K562 (cell line): ENCODE measurements around the gene ARL14. TPM values are rescaled to one million over a fixed set of nuclear protein-coding genes. Genes with fewer than 3 reads are reported as not detected.

ENCODE experiments used
- ATAC-seq: fragments of 200-7000 bp; cut with Tn5 transposase; 3 replicates; pipeline ENCODE4 v1.9.1; 2020; ENCODE audit warnings: moderate library complexity
- BruUV-seq: library from RNA; stranded (reverse); fragments of 400-500 nt; replicated peaks from 2 replicates; lab custom pipeline; 2021; lab: Mats Ljungman, UMichigan
- CTCF ChIA-PET: fragments of 300-600 bp; formaldehyde crosslinking; extraction: SDS; loops from one replicate; lab custom pipeline; 2021; ENCODE audit warnings: low intra/inter-chr PET ratio; lab: Yijun Ruan, JAX
- POLR2A ChIA-PET: fragments of 300-600, 350-650 bp; sonication (Branson Sonifier 250); formaldehyde crosslinking; extraction: SDS; loops from one replicate; lab custom pipeline; 2021; ENCODE audit warnings: antibody characterized with exemption, inconsistent platforms; lab: Yijun Ruan, JAX
- DNase-seq, 4 experiments: peaks; one replicate each; pipeline versions ENCODE4 v3.0.0 to v3.0.0-alpha.2; 2011 to 2018; ENCODE audit warnings: low spot score in 3 of 4, mixed read lengths in 3 of 4; ENCODE audit errors: extremely low read depth in 1 of 4
- FAIRE-seq: peaks from 2 replicates; lab custom pipeline; 2011; peaks lifted over from hg19 to GRCh38; lab: Jason Lieb, UNC
- H2AFZ ChIP-seq: 2 replicates; pipeline ENCODE4 v1.6.0; 2011; ENCODE audit warnings: low read depth, low read length, control low read depth, inconsistent platforms
- H3K27ac ChIP-seq: fragments of 200-600 bp; 3 replicates; pipeline ENCODE4 v1.8.0; 2011; ENCODE audit warnings: low read depth, mild to moderate bottlenecking, control low read depth, inconsistent platforms, low read length, moderate library complexity, mixed read lengths; ENCODE audit errors: extremely low read depth
- H3K27me3 ChIP-seq, 2 experiments: fragments of 300-600 bp in 1 of 2; 2 replicates in 1 of 2; 3 replicates in 1 of 2; pipeline versions ENCODE4 v1.6.0 to v1.8.0; 2011; ENCODE audit warnings: inconsistent platforms in 2 of 2, low read length in 2 of 2, mild to moderate bottlenecking in 1 of 2, mixed read lengths in 1 of 2, moderate library complexity in 1 of 2; ENCODE audit not compliant: control insufficient read depth in 2 of 2, insufficient read depth in 2 of 2
- H3K36me3 ChIP-seq: fragments of 300-600 bp; 3 replicates; pipeline ENCODE4 v1.8.0; 2011; ENCODE audit warnings: mild to moderate bottlenecking, low read length, inconsistent platforms; ENCODE audit not compliant: control insufficient read depth, insufficient read depth
- H3K4me1 ChIP-seq, 2 experiments: fragments of 200-600 bp in 1 of 2; replicated peaks in 1 of 2; 2 replicates in 1 of 2; 3 replicates in 1 of 2; pipeline versions ENCODE4 v1.5.1 to v1.8.0; 2011; ENCODE audit warnings: inconsistent platforms in 2 of 2, low read length in 2 of 2, mild to moderate bottlenecking in 1 of 2, mixed read lengths in 1 of 2, moderate library complexity in 1 of 2; ENCODE audit not compliant: control insufficient read depth in 2 of 2, insufficient read depth in 2 of 2
- H3K4me2 ChIP-seq: 2 replicates; pipeline ENCODE4 v1.6.1; 2011; ENCODE audit warnings: low read length, control low read depth, inconsistent platforms, mixed read lengths; ENCODE audit not compliant: insufficient read depth
- H3K4me3 ChIP-seq: fragments of 200-600 bp; sonication (generic), shearing (Covaris generic); 2 replicates; pipeline ENCODE4 v1.5.1; 2016; ENCODE audit warnings: control low read depth, inconsistent platforms
- H3K79me2 ChIP-seq: fragments of 200-600 bp; 3 replicates; pipeline ENCODE4 v1.8.0; 2011; ENCODE audit warnings: low read length, inconsistent platforms; ENCODE audit not compliant: control insufficient read depth, insufficient read depth
- H3K9ac ChIP-seq, 2 experiments: 2 replicates each; pipeline versions ENCODE4 v1.6.0 to v1.6.1; 2011; ENCODE audit warnings: low read depth in 2 of 2, low read length in 2 of 2, control low read depth in 1 of 2, inconsistent platforms in 1 of 2, mild to moderate bottlenecking in 1 of 2, mixed read lengths in 1 of 2; ENCODE audit not compliant: insufficient read depth in 1 of 2
- H3K9me1 ChIP-seq: one replicate; pipeline ENCODE4 v1.6.0; 2011; ENCODE audit warnings: inconsistent platforms, mild to moderate bottlenecking, low read length, moderate library complexity; ENCODE audit not compliant: control insufficient read depth, insufficient read depth
- H3K9me3 ChIP-seq: replicated peaks from 2 replicates; pipeline ENCODE4 v1.5.1; 2011; ENCODE audit warnings: low read depth, low read length, inconsistent platforms; ENCODE audit not compliant: control insufficient read depth, insufficient read depth
- H4K20me1 ChIP-seq: replicated peaks from 2 replicates; pipeline ENCODE4 v1.6.1; 2011; ENCODE audit warnings: low read length, inconsistent platforms, mixed read lengths; ENCODE audit not compliant: control insufficient read depth, insufficient read depth
- CREB1 ChIP-seq, 2 experiments: sonication (generic) in 1 of 2; formaldehyde crosslinking in 1 of 2; IDR thresholded peaks; 2 replicates each; pipeline versions ENCODE4 v1.6.1 to v1.8.0; 2012 to 2022; ENCODE audit warnings: inconsistent platforms in 1 of 2, mild to moderate bottlenecking in 1 of 2, missing genetic modification reagents in 1 of 2, moderate library complexity in 1 of 2
- ESRRA ChIP-seq: fragments of 450-650 bp; IDR thresholded peaks from 2 replicates; pipeline ENCODE4 v1.6.1; 2014; ENCODE audit warnings: low read depth, mild to moderate bottlenecking, moderate library complexity, borderline replicate concordance
- ETV6 ChIP-seq, 3 experiments: fragments of 150-350 bp in 1 of 3; sonication (generic) in 1 of 3; formaldehyde crosslinking in 1 of 3; IDR thresholded peaks; 2 replicates each; pipeline versions ENCODE4 v1.6.1 to v1.8.0; 2014 to 2022; ENCODE audit warnings: borderline replicate concordance in 2 of 3, low read depth in 2 of 3, antibody characterized with exemption in 1 of 3, low read length in 1 of 3, mild to moderate bottlenecking in 1 of 3, missing genetic modification reagents in 1 of 3
- LCOR ChIP-seq: sonication (generic); formaldehyde crosslinking; IDR thresholded peaks from 2 replicates; pipeline ENCODE4 v1.8.0; 2022; ENCODE audit warnings: mild to moderate bottlenecking, missing genetic modification reagents
- MAZ ChIP-seq, 2 experiments: fragments of 450-650 bp in 1 of 2; sonication (generic) in 1 of 2; formaldehyde crosslinking; IDR thresholded peaks in 1 of 2; conservative IDR thresholded peaks in 1 of 2; 2 replicates each; pipeline versions ENCODE4 v1.4.0 to v1.5.0; 2020; ENCODE audit warnings: mild to moderate bottlenecking in 1 of 2, missing genetic modification reagents in 1 of 2
- MECOM ChIP-seq: fragments of 250-450 bp; sonication (Bioruptor Pico); IDR thresholded peaks from 2 replicates; pipeline ENCODE4 v1.8.0; 2022; ENCODE audit warnings: inconsistent platforms
- NCOA1 ChIP-seq: fragments of 450-650 bp; IDR thresholded peaks from 2 replicates; pipeline ENCODE4 v1.6.1; 2016; ENCODE audit warnings: low read depth
- ZBED1 ChIP-seq: IDR thresholded peaks from 2 replicates; pipeline ENCODE4 v1.6.1; 2014
- ZNF121 ChIP-seq: sonication (generic); formaldehyde crosslinking; conservative IDR thresholded peaks from 2 replicates; pipeline ENCODE4 v1.8.0; 2022; ENCODE audit warnings: missing genetic modification reagents
- WGBS: fragments of 100-300 bp; shearing (Covaris generic); methylation state at CpG from one replicate; pipeline ENCODE4 v1.1.6; 2016; ENCODE audit warnings: low coverage, mixed read lengths; ENCODE audit not compliant: insufficient coverage; ENCODE audit errors: missing lambda C conversion rate; 5-methylcytosine and 5-hydroxymethylcytosine counted together
- in situ Hi-C: fragments of 300-500 bp; cut with MboI; formaldehyde crosslinking; loops from 4 replicates; pipeline ENCODE4 v1.15.0; 2018; ENCODE audit warnings: inconsistent platforms, mixed read lengths
- intact Hi-C: fragments of 100-400 bp; cut with micrococcal nuclease; formaldehyde crosslinking; loops from 2 replicates; pipeline ENCODE4 v1.14.2; 2022
- polyA plus RNA-seq, 8 experiments: library from polyadenylated mRNA; depleted of rRNA in 4 of 8; stranded (reverse) in 5 of 8; unstranded in 3 of 8; fragments of >200 nt; fragmentation: Nextera tagmentation in 2 of 8; fragmentation: Illumina TruSeq in 1 of 8; extraction: Ambion mirVana in 2 of 8; extraction: Trizol in 1 of 8; gene quantifications; 2 replicates each; pipeline versions ENCODE4 v1.2.1 to v1.2.3, GENCODE V29; 2011 to 2014; ENCODE audit warnings: inconsistent platforms in 1 of 8, missing spikeins in 1 of 8
- total RNA-seq, 7 experiments: library from RNA; depleted of rRNA in 6 of 7; stranded (reverse); fragments of >200 nt in 6 of 7; fragmentation: Illumina TruSeq in 2 of 7; extraction: Trizol in 2 of 7; gene quantifications; 2 replicates each; pipeline versions ENCODE4 v1.2.1 to v1.2.3, GENCODE V29; 2011 to 2021; ENCODE audit warnings: low replicate concordance in 1 of 7
- TF ChIP-seq, protein P1 (sequence below): fragments of 250-450 bp; sonication (Bioruptor Pico); IDR thresholded peaks from 2 replicates; pipeline ENCODE4 v1.4.0; 2020

ARL14 gene
- total and polyA plus RNA-seq, 9 of the 15 experiments (the other 6 are each of a cell fraction or from before 2014, with no cell fraction given) = not detected

DNA sequence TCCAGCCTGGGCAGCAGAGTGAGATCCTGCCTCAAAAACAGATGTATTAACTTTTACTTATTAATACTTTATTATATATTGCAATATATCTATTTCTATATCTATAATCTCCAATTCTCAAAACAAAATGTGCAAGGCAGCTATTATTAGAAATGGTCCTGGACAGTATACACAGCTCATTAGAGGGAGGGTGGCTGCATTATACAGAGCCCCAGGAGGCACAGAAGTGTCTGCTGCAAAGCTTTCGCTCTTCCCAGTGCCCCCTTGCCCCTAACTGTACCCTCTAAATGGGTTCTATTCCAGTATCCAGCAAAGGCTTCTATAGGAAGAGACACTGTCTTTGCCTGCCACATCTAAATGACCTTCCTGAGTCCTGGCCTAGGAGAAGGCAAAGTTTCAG, 24.5 kb downstream of the ARL14 start:
- ATAC-seq = no peak

DNA sequence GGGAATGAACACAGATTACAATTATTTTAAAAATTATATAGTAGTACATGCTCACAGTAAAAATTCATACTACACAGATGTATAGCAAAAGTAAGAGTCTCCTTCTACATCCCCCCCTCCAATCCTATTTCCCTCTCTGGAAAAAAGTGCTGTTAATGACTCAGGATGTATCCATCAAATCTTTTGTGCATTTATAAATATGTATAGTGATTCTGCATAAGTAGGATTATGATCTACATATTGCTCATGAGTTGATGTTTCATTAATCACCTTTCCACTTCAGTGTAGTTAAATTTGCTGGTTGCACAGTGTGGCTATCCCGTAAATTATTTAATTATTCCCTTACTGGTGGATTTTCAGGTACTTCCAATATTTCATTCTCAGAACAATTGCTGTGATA, 25.3 kb downstream of the ARL14 start:
- Histone ChIP-seq H3K79me2 (no peaks in the 10 kb centered on the region), H2AFZ (no peak overlapping the region), H3K9me1 (no peaks in the 10 kb centered on the region), H3K4me1 (no peaks in the 10 kb centered on the region), H3K4me3 (no peak overlapping the region), H3K36me3 (no peaks in the 10 kb centered on the region), H3K9ac (no peak overlapping the region), H3K4me2 (no peak overlapping the region), H3K9me3 (no peaks in the 10 kb centered on the region), H4K20me1 (no peaks in the 10 kb centered on the region), H3K27me3 (no peaks in the 10 kb centered on the region), H3K27ac (no peak overlapping the region)
- BruUV-seq = no TSS peak
- FAIRE-seq = no peak
- CTCF ChIA-PET = no interaction called here
- ATAC-seq = no peak
- DNase-seq = no peak
- POLR2A ChIA-PET = no interaction called here
- in situ Hi-C loops = no loop called here
- 0% methylated on average over 1 of the region's 1 CpG for WGBS
- intact Hi-C loops = loop anchor here (10.0 kb wide), 1 partner anchor 573 kb away; no protein-coding TSS in a partner anchor
- TF ChIP-seq LCOR (no peak), NCOA1 (no peak), ESRRA (no peak), CREB1 (IDR thresholded peaks at IDR 0.05) (no peak), CREB1 (CRISPR knock-in tag; IDR thresholded peaks at IDR 0.05) (no peak), MAZ (CRISPR knock-in tag; conservative IDR thresholded peaks at IDR 0.05 in 1 of 2, IDR thresholded peaks at IDR 0.05 in 1 of 2) (no peak), MECOM (CRISPR knock-in tag) (no peak), ETV6 (IDR thresholded peaks at IDR 0.05; ENCODE audit: borderline replicate concordance in 1 of 2, low read depth in 2 of 2, low read length in 1 of 2) (no peak), ETV6 (CRISPR knock-in tag; IDR thresholded peaks at IDR 0.05; ENCODE audit: borderline replicate concordance) (no peak)
- TF ChIP-seq, protein P1, sequence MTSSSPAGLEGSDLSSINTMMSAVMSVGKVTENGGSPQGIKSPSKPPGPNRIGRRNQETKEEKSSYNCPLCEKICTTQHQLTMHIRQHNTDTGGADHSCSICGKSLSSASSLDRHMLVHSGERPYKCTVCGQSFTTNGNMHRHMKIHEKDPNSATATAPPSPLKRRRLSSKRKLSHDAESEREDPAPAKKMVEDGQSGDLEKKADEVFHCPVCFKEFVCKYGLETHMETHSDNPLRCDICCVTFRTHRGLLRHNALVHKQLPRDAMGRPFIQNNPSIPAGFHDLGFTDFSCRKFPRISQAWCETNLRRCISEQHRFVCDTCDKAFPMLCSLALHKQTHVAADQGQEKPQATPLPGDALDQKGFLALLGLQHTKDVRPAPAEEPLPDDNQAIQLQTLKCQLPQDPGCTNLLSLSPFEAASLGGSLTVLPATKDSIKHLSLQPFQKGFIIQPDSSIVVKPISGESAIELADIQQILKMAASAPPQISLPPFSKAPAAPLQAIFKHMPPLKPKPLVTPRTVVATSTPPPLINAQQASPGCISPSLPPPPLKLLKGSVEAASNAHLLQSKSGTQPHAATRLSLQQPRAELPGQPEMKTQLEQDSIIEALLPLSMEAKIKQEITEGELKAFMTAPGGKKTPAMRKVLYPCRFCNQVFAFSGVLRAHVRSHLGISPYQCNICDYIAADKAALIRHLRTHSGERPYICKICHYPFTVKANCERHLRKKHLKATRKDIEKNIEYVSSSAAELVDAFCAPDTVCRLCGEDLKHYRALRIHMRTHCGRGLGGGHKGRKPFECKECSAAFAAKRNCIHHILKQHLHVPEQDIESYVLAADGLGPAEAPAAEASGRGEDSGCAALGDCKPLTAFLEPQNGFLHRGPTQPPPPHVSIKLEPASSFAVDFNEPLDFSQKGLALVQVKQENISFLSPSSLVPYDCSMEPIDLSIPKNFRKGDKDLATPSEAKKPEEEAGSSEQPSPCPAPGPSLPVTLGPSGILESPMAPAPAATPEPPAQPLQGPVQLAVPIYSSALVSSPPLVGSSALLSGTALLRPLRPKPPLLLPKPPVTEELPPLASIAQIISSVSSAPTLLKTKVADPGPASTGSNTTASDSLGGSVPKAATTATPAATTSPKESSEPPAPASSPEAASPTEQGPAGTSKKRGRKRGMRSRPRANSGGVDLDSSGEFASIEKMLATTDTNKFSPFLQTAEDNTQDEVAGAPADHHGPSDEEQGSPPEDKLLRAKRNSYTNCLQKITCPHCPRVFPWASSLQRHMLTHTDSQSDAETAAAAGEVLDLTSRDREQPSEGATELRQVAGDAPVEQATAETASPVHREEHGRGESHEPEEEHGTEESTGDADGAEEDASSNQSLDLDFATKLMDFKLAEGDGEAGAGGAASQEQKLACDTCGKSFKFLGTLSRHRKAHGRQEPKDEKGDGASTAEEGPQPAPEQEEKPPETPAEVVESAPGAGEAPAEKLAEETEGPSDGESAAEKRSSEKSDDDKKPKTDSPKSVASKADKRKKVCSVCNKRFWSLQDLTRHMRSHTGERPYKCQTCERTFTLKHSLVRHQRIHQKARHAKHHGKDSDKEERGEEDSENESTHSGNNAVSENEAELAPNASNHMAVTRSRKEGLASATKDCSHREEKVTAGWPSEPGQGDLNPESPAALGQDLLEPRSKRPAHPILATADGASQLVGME = no peak

More for the DNA sequence above, 24.5 kb downstream of the ARL14 start:
- no peak overlapping the region for H3K27ac ChIP-seq
- 0% methylated on average over 1 of the region's 1 CpG for WGBS
- H3K4me3 ChIP-seq = no peak overlapping the region
- H3K79me2 ChIP-seq = no peaks in the 10 kb centered on the region
- POLR2A ChIA-PET = no interaction called here
- CTCF ChIA-PET = no interaction called here
- no peak overlapping the region for H3K4me2 ChIP-seq
- TF ChIP-seq ZNF121 (CRISPR knock-in tag) (no peak), ZBED1 (no peak)
- H3K4me1 ChIP-seq = no peaks in the 10 kb centered on the region
- H3K9me1 ChIP-seq = no peaks in the 10 kb centered on the region
- H3K27me3 ChIP-seq = no peaks in the 10 kb centered on the region
- intact Hi-C loops (loop anchor here (10.0 kb wide), 1 partner anchor 573 kb away; no protein-coding TSS in a partner anchor), in situ Hi-C loops (no loop called here)
- H3K9ac ChIP-seq = no peak overlapping the region
- H3K9me3 ChIP-seq = no peaks in the 10 kb centered on the region
- BruUV-seq = no TSS peak
- DNase-seq (no peak), FAIRE-seq (no peak)
- no peak overlapping the region for H2AFZ ChIP-seq
- no peaks in the 10 kb centered on the region for H3K36me3 ChIP-seq
- H4K20me1 ChIP-seq = no peaks in the 10 kb centered on the region
